Nephron progenitor cell (in vitro differentiated cells): ENCODE measurements around the gene BRD1.

ENCODE experiments used
- DNase-seq: peaks from one replicate; pipeline ENCODE4 v3.0.0; 2021
- H3K27ac Mint-ChIP-seq: 2 replicates; pipeline ENCODE4 v1.8.0; 2021; ENCODE audit warnings: mild to moderate bottlenecking, moderate library complexity, mixed read lengths
- H3K27me3 Mint-ChIP-seq: 2 replicates; pipeline ENCODE4 v1.8.0; 2021; ENCODE audit warnings: mild to moderate bottlenecking, low read depth, mixed read lengths; ENCODE audit not compliant: poor library complexity
- H3K36me3 Mint-ChIP-seq: 2 replicates; pipeline ENCODE4 v1.8.0; 2021; ENCODE audit warnings: low read depth, mixed read lengths
- H3K4me1 Mint-ChIP-seq: 2 replicates; pipeline ENCODE4 v1.8.0; 2021; ENCODE audit warnings: mixed read lengths
- H3K4me3 Mint-ChIP-seq: 2 replicates; pipeline ENCODE4 v1.8.0; 2021; ENCODE audit warnings: mild to moderate bottlenecking, moderate library complexity, mixed read lengths
- H3K9me3 Mint-ChIP-seq: 2 replicates; pipeline ENCODE4 v1.8.0; 2021; ENCODE audit warnings: mild to moderate bottlenecking, moderate library complexity, mixed read lengths
- CTCF ChIP-seq: fragments of 200-600 bp; sonication (generic); IDR thresholded peaks from 2 replicates; pipeline ENCODE4 v1.5.0; 2021; ENCODE audit warnings: antibody characterized with exemption

The BRD1 gene

GRCh38 chr22:49869086-49869830, 41.6 kb upstream of the BRD1 start:
- Mint-ChIP-seq H3K4me1 (no peaks in the 10 kb centered on the region), H3K4me3 (no peak overlapping the region), H3K27ac (no peak overlapping the region), H3K36me3 (peaks cover 90% of the 10 kb centered on the region), H3K27me3 (peaks cover 5% of the 10 kb centered on the region), H3K9me3 (peaks cover 88% of the 10 kb centered on the region)
- TF ChIP-seq CTCF = no peak
- no peak for DNase-seq

DNA sequence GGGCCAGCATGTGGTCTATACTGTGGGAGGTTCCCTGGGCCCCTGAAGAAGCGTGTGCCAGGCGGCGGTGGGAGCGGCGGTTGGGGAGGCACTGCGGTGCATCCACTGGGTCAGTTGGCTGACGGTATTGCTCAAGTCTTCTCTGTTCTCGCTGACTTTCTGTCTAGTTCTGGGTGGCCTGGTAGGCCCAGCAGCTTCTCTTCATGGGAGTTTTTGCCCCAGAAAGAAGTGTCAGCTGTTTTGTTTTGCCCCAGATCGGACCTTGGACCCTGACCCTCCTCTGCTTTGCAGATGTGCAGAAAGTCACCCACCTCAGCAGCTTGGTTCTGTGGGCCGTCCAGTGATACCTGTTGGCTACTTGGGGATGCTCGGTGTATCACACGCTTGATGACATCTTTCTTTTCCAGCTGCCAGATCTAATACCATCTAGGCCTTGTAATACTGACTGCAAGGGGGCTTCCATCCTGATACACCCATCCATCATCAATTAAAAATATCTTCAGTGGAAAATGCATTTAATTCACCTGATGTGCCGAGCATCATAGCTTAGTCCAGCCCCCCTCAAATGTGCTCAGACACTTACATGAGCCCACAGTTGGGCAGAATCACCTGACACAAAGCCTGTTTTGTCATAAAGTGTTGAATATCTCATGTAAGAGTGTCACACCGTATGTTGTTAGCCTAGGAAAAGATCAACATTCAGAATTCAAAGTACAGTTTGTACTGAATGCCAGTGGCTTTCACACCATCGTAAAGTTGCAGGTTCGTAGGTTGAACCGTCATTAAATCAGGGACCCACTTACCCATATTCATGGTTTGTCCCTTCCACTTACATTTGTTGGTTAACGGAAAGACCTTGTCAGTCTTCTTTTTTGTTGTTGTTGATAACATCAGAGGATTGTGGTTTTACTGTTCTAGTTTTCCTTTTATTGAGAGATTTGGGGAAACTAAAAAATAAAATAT, 39.9 kb upstream of the BRD1 start:
- Mint-ChIP-seq H3K27me3 (peaks cover 9% of the 10 kb centered on the region), H3K27ac (no peak overlapping the region), H3K4me1 (no peaks in the 10 kb centered on the region), H3K36me3 (peaks cover 90% of the 10 kb centered on the region), H3K9me3 (peaks cover 89% of the 10 kb centered on the region), H3K4me3 (no peak overlapping the region)
- no peak for TF ChIP-seq CTCF
- no peak for DNase-seq

DNA sequence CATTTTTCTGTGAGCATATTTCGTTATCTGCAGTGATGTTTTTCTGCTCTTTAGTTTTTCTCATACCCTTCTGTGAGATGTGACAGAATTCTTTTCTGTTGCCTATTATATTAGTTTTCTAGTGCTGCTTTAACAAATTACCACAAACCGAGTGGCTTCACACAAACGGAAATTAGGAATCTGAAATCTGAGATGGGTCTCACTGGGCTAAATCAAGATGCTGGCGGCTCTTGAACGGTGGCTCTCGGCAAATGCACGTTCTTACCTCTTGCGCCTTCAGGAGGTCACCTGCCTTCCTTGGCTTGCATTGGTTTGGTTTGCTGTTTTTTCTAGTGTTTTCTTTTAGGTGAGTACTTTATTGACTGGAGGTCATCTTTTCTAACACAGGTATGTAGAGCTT, 39.0 kb upstream of the BRD1 start:
- DNase-seq = no peak
- H3K4me3 Mint-ChIP-seq = no peak overlapping the region
- no peaks in the 10 kb centered on the region for H3K4me1 Mint-ChIP-seq
- no peak overlapping the region for H3K27ac Mint-ChIP-seq
- H3K27me3 Mint-ChIP-seq = peaks cover 9% of the 10 kb centered on the region
- H3K9me3 Mint-ChIP-seq = peaks cover 90% of the 10 kb centered on the region
- no peak for TF ChIP-seq CTCF
- peaks cover 90% of the 10 kb centered on the region for H3K36me3 Mint-ChIP-seq

DNA sequence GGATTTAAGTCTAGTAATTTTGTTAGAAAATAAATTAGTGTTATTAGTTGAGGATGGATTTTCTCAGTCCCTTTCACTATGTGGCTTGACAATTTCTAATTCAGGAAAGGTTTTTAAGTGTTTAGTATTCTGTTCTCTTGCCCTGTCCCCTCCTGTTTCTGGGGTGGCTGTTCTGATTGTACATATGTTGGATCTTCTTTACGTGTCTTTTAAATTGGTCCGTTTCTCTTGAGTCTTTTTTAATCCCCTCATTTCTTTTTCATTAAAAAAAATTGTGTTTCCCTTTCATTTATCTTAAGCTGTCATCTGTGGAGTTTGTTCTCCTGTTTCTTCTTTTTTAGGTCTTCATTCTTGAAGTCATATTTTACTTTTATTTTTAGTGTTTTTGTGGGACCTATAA, 38.5 kb upstream of the BRD1 start:
- peaks cover 9% of the 10 kb centered on the region for H3K27me3 Mint-ChIP-seq
- H3K4me1 Mint-ChIP-seq = no peaks in the 10 kb centered on the region
- no peak overlapping the region for H3K4me3 Mint-ChIP-seq
- H3K36me3 Mint-ChIP-seq = peaks cover 94% of the 10 kb centered on the region
- TF ChIP-seq CTCF = no peak
- DNase-seq = no peak
- no peak overlapping the region for H3K27ac Mint-ChIP-seq
- H3K9me3 Mint-ChIP-seq = peaks cover 91% of the 10 kb centered on the region

DNA sequence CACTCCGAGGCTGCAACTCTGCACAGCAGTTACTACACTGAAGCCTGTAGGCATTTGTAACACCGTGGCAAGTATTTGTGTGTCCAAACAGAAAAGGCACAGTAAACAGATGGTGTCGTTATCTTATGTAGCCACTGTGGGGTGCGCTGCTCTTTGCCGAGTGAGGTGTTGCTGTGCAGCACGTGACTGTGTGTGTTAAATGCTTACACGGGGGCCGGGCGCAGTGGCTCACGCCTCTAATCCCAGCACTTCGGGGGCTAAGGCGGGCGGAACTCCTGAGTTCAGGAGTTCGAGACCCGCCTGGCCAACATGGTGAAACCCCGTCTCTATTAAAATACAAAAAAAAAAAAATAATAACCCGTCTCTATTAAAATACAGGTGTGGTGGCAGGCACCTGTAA, 37.5 kb upstream of the BRD1 start:
- Mint-ChIP-seq H3K4me1 (no peaks in the 10 kb centered on the region), H3K4me3 (no peak overlapping the region), H3K9me3 (peaks cover 84% of the 10 kb centered on the region), H3K36me3 (peaks cover 91% of the 10 kb centered on the region), H3K27ac (no peak overlapping the region), H3K27me3 (peaks cover 9% of the 10 kb centered on the region)
- DNase-seq = no peak
- no peak for TF ChIP-seq CTCF
